A673 (cell line): ENCODE results near the gene CARD19.

Source experiments
- CTCF ChIP-seq: fragments of 300-800, 200-600 bp; sonication (generic); conservative IDR thresholded peaks from 2 replicates; pipeline ENCODE4 v1.5.1; 2017; ENCODE audit warnings: low read depth, mild to moderate bottlenecking, antibody characterized with exemption, low read length, moderate library complexity, mixed read lengths
- EZH2 ChIP-seq: fragments of 200-600 bp; sonication (generic); IDR thresholded peaks from 2 replicates; pipeline ENCODE4 v1.6.1; 2017; ENCODE audit warnings: borderline replicate concordance, low read depth, mild to moderate bottlenecking, mixed read lengths, antibody characterized with exemption, low read length; ENCODE audit not compliant: poor library complexity, severe bottlenecking

- TF ChIP-seq CTCF (no peak), EZH2 (no peak)
Observed at GRCh38 chr9:93114984-93115335, 18.9 kb downstream of the CARD19 start.
